Choroid plexus epithelial cell (primary cell): ENCODE measurements around the gene KATNBL1.
A peak's percentile ranks its signal among the peaks of the same experiment; 100 is the strongest.

Experiments
- DNase-seq: peaks from one replicate; pipeline ENCODE4 v3.0.0-alpha.2; 2010; ENCODE audit warnings: low read depth
- H3K4me3 ChIP-seq: 2 replicates; pipeline ENCODE4 v1.5.1; 2011; ENCODE audit warnings: low read depth, mild to moderate bottlenecking, control low read depth, low read length, moderate library complexity
- TF ChIP-seq, protein P1 (sequence below): conservative IDR thresholded peaks from 2 replicates; pipeline ENCODE4 v1.5.1; 2011; ENCODE audit warnings: low read depth, mild to moderate bottlenecking, control low read depth, inconsistent platforms, low read length, moderate library complexity

The KATNBL1 gene

GRCh38 chr15:34106423-34106822 is 103.5 kb downstream of the KATNBL1 start:
- H3K4me3 ChIP-seq = no peak overlapping the region
- DNase-seq = no peak
- TF ChIP-seq, protein P1, sequence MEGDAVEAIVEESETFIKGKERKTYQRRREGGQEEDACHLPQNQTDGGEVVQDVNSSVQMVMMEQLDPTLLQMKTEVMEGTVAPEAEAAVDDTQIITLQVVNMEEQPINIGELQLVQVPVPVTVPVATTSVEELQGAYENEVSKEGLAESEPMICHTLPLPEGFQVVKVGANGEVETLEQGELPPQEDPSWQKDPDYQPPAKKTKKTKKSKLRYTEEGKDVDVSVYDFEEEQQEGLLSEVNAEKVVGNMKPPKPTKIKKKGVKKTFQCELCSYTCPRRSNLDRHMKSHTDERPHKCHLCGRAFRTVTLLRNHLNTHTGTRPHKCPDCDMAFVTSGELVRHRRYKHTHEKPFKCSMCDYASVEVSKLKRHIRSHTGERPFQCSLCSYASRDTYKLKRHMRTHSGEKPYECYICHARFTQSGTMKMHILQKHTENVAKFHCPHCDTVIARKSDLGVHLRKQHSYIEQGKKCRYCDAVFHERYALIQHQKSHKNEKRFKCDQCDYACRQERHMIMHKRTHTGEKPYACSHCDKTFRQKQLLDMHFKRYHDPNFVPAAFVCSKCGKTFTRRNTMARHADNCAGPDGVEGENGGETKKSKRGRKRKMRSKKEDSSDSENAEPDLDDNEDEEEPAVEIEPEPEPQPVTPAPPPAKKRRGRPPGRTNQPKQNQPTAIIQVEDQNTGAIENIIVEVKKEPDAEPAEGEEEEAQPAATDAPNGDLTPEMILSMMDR = no peak

DNA sequence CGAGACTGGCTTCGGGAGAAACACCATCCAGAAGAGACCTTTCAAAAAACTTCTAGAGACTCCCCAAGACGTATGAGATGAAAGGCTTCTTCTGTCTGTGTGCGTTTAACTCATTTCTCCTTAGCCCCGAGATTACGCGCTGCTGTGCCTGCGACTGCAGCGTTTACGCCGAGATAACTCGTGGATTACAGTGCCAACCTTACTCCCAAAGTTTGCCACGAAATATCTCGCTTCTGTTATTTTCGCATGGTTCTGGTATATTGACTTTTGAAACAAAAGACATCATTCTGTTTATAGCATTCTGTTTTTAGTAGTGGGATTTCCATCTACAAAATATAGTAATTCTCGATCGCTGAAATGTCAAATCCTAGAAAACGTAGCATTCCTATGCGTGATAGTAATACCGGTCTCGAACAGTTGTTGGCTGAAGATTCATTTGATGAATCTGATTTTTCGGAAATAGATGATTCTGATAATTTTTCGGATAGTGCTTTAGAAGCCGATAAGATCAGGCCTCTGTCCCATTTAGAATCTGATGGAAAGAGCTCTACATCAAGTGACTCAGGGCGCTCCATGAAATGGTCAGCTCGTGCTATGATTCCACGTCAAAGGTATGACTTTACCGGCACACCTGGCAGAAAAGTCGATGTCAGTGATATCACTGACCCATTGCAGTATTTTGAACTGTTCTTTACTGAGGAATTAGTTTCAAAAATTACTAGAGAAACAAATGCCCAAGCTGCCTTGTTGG is 107.5 kb downstream of the KATNBL1 start:
- peak; percentile 4 for DNase-seq
- H3K4me3 ChIP-seq = peak overlapping the region; percentile 99
- TF ChIP-seq, protein P1 = no peak

DNA sequence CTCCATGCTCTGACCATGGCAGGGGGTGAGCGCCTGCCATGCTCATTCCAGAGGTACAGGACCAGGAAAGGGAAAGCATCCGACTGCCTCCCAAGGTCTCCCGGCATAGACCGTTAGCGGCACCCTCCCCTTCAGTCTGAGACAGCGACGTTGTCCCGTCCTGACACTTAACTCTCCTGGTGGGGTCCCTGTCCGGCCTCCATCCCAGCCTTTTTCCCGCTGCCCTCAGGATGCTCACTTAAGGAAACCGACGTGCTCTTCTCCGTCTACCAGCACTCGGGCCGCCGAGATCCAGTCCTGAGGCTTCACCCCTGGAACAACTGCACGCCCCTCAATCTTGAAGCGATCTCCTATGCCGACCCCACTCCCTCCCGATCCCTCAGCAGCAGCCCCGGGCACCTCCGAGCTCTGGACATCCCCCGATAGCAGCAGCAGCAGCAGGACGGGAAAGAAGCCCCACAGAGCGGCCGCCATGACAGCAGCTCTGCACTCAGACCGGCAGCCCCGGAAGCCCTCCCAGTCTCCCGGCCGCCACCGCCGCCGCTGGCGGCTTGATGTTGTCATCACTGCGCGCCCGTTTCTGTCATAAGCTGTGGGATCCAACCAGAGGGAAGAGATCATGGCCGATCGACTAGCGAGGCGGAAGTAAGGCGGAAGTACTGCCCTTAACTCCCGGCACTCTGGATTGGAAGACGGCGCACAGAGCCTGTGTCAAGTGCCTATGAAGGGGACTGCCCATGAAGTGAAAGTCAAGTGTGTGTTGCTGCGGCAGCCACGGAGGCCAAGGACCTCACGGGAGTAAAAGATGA is 108.3 kb downstream of the KATNBL1 start, which contains the start of the genes EMC7 and PGBD4:
TSS of gene EMC7 (minus strand) at position 497 of the 809 bp plus-strand sequence. CDS start at position 474, 23 bp downstream.
TSS of gene PGBD4 (plus strand) at position 718 of the 809 bp plus-strand sequence. CDS start 449 bp downstream, outside the sequence.
- peak; percentile 100 for DNase-seq
- TF ChIP-seq, protein P1 = no peak
- H3K4me3 ChIP-seq = peak within 1 kb of the TSS; percentile 99

DNA sequence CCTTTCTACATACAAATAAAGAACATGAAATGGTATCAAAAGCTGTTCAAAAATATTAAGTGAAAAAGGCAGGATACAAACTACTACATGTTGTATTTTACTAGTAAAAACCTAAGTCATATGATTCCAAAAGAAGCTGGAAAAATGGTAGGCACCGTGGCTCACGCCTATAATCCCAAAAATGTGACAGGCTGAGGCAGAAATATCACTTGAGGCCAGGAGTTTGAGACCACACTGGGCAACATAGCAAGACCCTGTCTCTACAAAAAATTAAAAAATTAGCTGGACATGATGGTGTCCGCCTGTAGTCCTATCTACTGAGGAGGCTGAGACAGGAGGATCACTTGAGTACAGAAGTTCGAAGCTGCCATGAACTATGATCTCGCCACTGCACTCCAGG is 110.0 kb downstream of the KATNBL1 start:
- TF ChIP-seq, protein P1 = no peak
- DNase-seq = no peak
- no peak overlapping the region for H3K4me3 ChIP-seq
